HepG2 (cell line): ENCODE data around the gene LDAH. TPM values are rescaled to one million over a fixed set of nuclear protein-coding genes. Genes with fewer than 3 reads are reported as not detected.

Experiments
- CEBPB ChIP-seq: IDR thresholded peaks from 2 replicates; pipeline ENCODE4 v1.6.1; 2011; ENCODE audit warnings: low read depth, low read length, improper control_type of control experiment, borderline replicate concordance
- DPF2 ChIP-seq: sonication (generic); formaldehyde crosslinking; IDR thresholded peaks from 2 replicates; pipeline ENCODE4 v1.4.0; 2020; ENCODE audit warnings: mild to moderate bottlenecking, low read depth, missing genetic modification reagents, borderline replicate concordance
- E2F1 ChIP-seq: sonication (generic); formaldehyde crosslinking; IDR thresholded peaks from 2 replicates; pipeline ENCODE4 v1.5.0; 2020; ENCODE audit warnings: missing genetic modification reagents
- ESRRA ChIP-seq: sonication (generic); formaldehyde crosslinking; IDR thresholded peaks from 2 replicates; pipeline ENCODE4 v1.5.1; 2020; ENCODE audit warnings: mild to moderate bottlenecking, low read depth, missing genetic modification reagents
- HDAC1 ChIP-seq: sonication (generic); formaldehyde crosslinking; IDR thresholded peaks from 2 replicates; pipeline ENCODE4 v1.5.1; 2020; ENCODE audit warnings: mild to moderate bottlenecking, missing genetic modification reagents
- LCORL ChIP-seq, 2 experiments: fragments of 450-650 bp in 1 of 2; sonication (generic) in 1 of 2; formaldehyde crosslinking in 1 of 2; IDR thresholded peaks; 2 replicates each; pipeline versions ENCODE4 v1.5.0 to v1.6.1; 2017 to 2020; ENCODE audit warnings: antibody characterized with exemption in 1 of 2, missing genetic modification reagents in 1 of 2
- MAFF ChIP-seq: IDR thresholded peaks from 2 replicates; pipeline ENCODE4 v1.6.1; 2011; ENCODE audit warnings: low read depth, low read length, improper control_type of control experiment
- NR2F2 ChIP-seq: IDR thresholded peaks from 2 replicates; pipeline ENCODE4 v1.6.1; 2012; ENCODE audit warnings: low read depth, inconsistent platforms, borderline replicate concordance
- PAWR ChIP-seq: sonication (generic); formaldehyde crosslinking; IDR thresholded peaks from 2 replicates; pipeline ENCODE4 v1.4.0; 2020; ENCODE audit warnings: missing genetic modification reagents, mild to moderate bottlenecking, borderline replicate concordance
- PHF8 ChIP-seq: sonication (generic); formaldehyde crosslinking; IDR thresholded peaks from 2 replicates; pipeline ENCODE4 v1.5.0; 2020; ENCODE audit warnings: missing genetic modification reagents
- RFX5 ChIP-seq: IDR thresholded peaks from 2 replicates; pipeline ENCODE4 v1.6.1; 2011; ENCODE audit warnings: low read depth, low read length, improper control_type of control experiment
- SP5 ChIP-seq: IDR thresholded peaks from 2 replicates; pipeline ENCODE4 v1.6.1; 2016; ENCODE audit warnings: low read depth, borderline replicate concordance
- SSRP1 ChIP-seq: IDR thresholded peaks from 2 replicates; pipeline ENCODE4 v1.6.1; 2016; ENCODE audit warnings: control low read depth
- SUZ12 ChIP-seq: fragments of 150-350 bp; IDR thresholded peaks from 2 replicates; pipeline ENCODE4 v1.6.1; 2014; ENCODE audit warnings: low read depth, low read length
- ZBTB8A ChIP-seq: sonication (generic); formaldehyde crosslinking; IDR thresholded peaks from 2 replicates; pipeline ENCODE4 v1.4.0; 2020; ENCODE audit warnings: mild to moderate bottlenecking, low read depth, missing genetic modification reagents, borderline replicate concordance
- ZFP91 ChIP-seq: sonication (generic); formaldehyde crosslinking; IDR thresholded peaks from 2 replicates; pipeline ENCODE4 v1.9.0; 2022; ENCODE audit warnings: missing genetic modification reagents, mild to moderate bottlenecking, borderline replicate concordance
- ZNF143 ChIP-seq: sonication (generic); formaldehyde crosslinking; IDR thresholded peaks from 2 replicates; pipeline ENCODE4 v1.4.0; 2020; ENCODE audit warnings: missing genetic modification reagents
- ZNF256 ChIP-seq: sonication (generic); formaldehyde crosslinking; conservative IDR thresholded peaks from 2 replicates; pipeline ENCODE4 v1.4.0; 2020; ENCODE audit warnings: missing genetic modification reagents
- ZNF431 ChIP-seq: sonication (generic); formaldehyde crosslinking; IDR thresholded peaks from 2 replicates; pipeline ENCODE4 v1.9.0; 2022; ENCODE audit warnings: missing genetic modification reagents, low read depth, mild to moderate bottlenecking, borderline replicate concordance
- ZNF740 ChIP-seq: sonication (generic); formaldehyde crosslinking; IDR thresholded peaks from 2 replicates; pipeline ENCODE4 v1.4.0; 2020; ENCODE audit warnings: missing genetic modification reagents
- ZNF773 ChIP-seq: sonication (generic); formaldehyde crosslinking; IDR thresholded peaks from 2 replicates; pipeline ENCODE4 v1.4.0; 2020; ENCODE audit warnings: missing genetic modification reagents, borderline replicate concordance
- ZSCAN30 ChIP-seq: sonication (generic); formaldehyde crosslinking; IDR thresholded peaks from 2 replicates; pipeline ENCODE4 v1.5.0; 2020; ENCODE audit warnings: mild to moderate bottlenecking, missing genetic modification reagents
- polyA plus RNA-seq, 8 experiments: library from polyadenylated mRNA; depleted of rRNA in 3 of 8; stranded (reverse) in 7 of 8; unstranded in 1 of 8; fragments of >200 nt; fragmentation: Illumina TruSeq in 4 of 8; extraction: Trizol in 4 of 8; gene quantifications; 2 replicates each; pipeline versions ENCODE4 v1.2.1 to v1.2.3, GENCODE V29; 2011 to 2016; ENCODE audit warnings: low read depth in 4 of 8, missing spikeins in 1 of 8, mixed read lengths in 1 of 8; ENCODE audit not compliant: insufficient read depth in 1 of 8
- total RNA-seq, 5 experiments: library from RNA; depleted of rRNA; stranded (reverse); fragments of >200 nt; fragmentation: Illumina TruSeq; extraction: Trizol; gene quantifications; 2 replicates each; pipeline ENCODE4 v1.2.3, GENCODE V29; 2016; ENCODE audit warnings: low read depth in 1 of 5
- TF ChIP-seq, protein P1 (sequence below): sonication (generic); formaldehyde crosslinking; IDR thresholded peaks from 2 replicates; pipeline ENCODE4 v1.5.1; 2020; ENCODE audit warnings: mild to moderate bottlenecking, missing genetic modification reagents, borderline replicate concordance
- TF ChIP-seq, protein P2 (sequence below): IDR thresholded peaks from 2 replicates; pipeline ENCODE4 v1.6.1; 2018; ENCODE audit warnings: missing genetic modification reagents

LDAH gene
- total and polyA plus RNA-seq, 2 of the 13 experiments (the other 11 are each of a cell fraction or from before 2014, with no cell fraction given), result 28.8 to 46.2 TPM

GRCh38 chr2:20650877-20651730 lies 171.8 kb downstream of the LDAH start, which contains the start of gene HS1BP3 (continued):
- peak; percentile 89 for TF ChIP-seq PHF8
- peak; percentile 82 for TF ChIP-seq ZFP91 (CRISPR knock-in tag)
- peak; percentile 66 for TF ChIP-seq HDAC1 (CRISPR knock-in tag)
- TF ChIP-seq RFX5, result peak; percentile 13; the same call in 1 of the 2 replicates
- TF ChIP-seq NR2F2, result no peak
- peak; percentile 75; the same call in 1 of the 2 replicates for TF ChIP-seq ZNF740 (CRISPR knock-in tag)
- no peak for TF ChIP-seq ZSCAN30 (CRISPR knock-in tag)
- 0 out of 2 replicates have a peak, but pooled peaks have one; percentile 45 for TF ChIP-seq ZNF143 (CRISPR knock-in tag)
- peak; percentile 91; the same call in 1 of the 2 replicates for TF ChIP-seq PAWR (CRISPR knock-in tag)
- no peak for TF ChIP-seq DPF2
- TF ChIP-seq, protein P1, sequence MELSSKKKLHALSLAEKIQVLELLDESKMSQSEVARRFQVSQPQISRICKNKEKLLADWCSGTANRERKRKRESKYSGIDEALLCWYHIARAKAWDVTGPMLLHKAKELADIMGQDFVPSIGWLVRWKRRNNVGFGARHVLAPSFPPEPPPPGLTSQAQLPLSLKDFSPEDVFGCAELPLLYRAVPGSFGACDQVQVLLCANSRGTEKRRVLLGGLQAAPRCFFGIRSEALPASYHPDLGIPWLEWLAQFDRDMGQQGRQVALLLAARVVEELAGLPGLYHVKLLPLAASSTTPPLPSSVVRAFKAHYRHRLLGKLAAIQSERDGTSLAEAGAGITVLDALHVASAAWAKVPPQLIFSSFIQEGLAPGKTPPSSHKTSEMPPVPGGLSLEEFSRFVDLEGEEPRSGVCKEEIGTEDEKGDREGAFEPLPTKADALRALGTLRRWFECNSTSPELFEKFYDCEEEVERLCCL (CRISPR knock-in tag), result 0 out of 2 replicates have a peak, but pooled peaks have one; percentile 35
- TF ChIP-seq LCORL (IDR thresholded peaks at IDR 0.05), result no peak
- TF ChIP-seq LCORL (CRISPR knock-in tag; IDR thresholded peaks at IDR 0.05), result peak; percentile 64; the same call in 1 of the 2 replicates
- peak; percentile 81; the same call in 1 of the 2 replicates for TF ChIP-seq SSRP1 (CRISPR knock-in tag)
- no peak for TF ChIP-seq MAFF
- peak; percentile 55; the same call in 1 of the 2 replicates for TF ChIP-seq E2F1
- TF ChIP-seq ZNF773 (CRISPR knock-in tag), result peak; percentile 85; the same call in 1 of the 2 replicates
- TF ChIP-seq, protein P2, sequence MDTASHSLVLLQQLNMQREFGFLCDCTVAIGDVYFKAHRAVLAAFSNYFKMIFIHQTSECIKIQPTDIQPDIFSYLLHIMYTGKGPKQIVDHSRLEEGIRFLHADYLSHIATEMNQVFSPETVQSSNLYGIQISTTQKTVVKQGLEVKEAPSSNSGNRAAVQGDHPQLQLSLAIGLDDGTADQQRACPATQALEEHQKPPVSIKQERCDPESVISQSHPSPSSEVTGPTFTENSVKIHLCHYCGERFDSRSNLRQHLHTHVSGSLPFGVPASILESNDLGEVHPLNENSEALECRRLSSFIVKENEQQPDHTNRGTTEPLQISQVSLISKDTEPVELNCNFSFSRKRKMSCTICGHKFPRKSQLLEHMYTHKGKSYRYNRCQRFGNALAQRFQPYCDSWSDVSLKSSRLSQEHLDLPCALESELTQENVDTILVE, result peak; percentile 76; the same call in 1 of the 2 replicates
- 0 out of 2 replicates have a peak, but pooled peaks have one; percentile 74 for TF ChIP-seq ZBTB8A (CRISPR knock-in tag)
- no peak for TF ChIP-seq SUZ12
- TF ChIP-seq CEBPB, result no peak
- TF ChIP-seq ESRRA (CRISPR knock-in tag), result peak; percentile 90
- TF ChIP-seq ZNF256 (CRISPR knock-in tag), result peak; percentile 92
- peak; percentile 88 for TF ChIP-seq SP5 (CRISPR knock-in tag)
- TF ChIP-seq ZNF431 (CRISPR knock-in tag), result no peak; the same call in none of the 2 replicates
